Fibroblast of skin of abdomen (primary cell): ENCODE results near the gene PLSCR3.

ENCODE experiments used
- DNase-seq: peaks from one replicate; pipeline ENCODE4 v3.0.0-alpha.2; 2013

The PLSCR3 gene

GRCh38 chr17:7426203-7426863 is 32.0 kb upstream of the PLSCR3 start:
- DNase-seq, result no peak

GRCh38 chr17:7425756-7426155 is 31.4 kb upstream of the PLSCR3 start:
- DNase-seq, result no peak

GRCh38 chr17:7425316-7425715 is 31.0 kb upstream of the PLSCR3 start, which contains the start of gene SPEM2:
Gene SPEM2 (plus strand): TSS chr17:7425616. CDS start chr17:7425689, 73 bp downstream.
- no peak for DNase-seq

GRCh38 chr17:7423679-7424078 is 29.4 kb upstream of the PLSCR3 start:
- no peak for DNase-seq

GRCh38 chr17:7421186-7421585 is 26.9 kb upstream of the PLSCR3 start:
- no peak for DNase-seq

GRCh38 chr17:7419819-7420610 is 25.7 kb upstream of the PLSCR3 start, which contains the start of gene SPEM1:
Gene SPEM1 (plus strand): TSS chr17:7420324. CDS start chr17:7420385, 61 bp downstream.
- DNase-seq, result no peak

- no peak for DNase-seq
Observed at GRCh38 chr17:7418472-7419152, 24.3 kb upstream of the PLSCR3 start.

- DNase-seq, result no peak
Observed at GRCh38 chr17:7417056-7417655, 22.8 kb upstream of the PLSCR3 start.

- DNase-seq, result no peak
Observed at GRCh38 chr17:7416323-7416722, 22.0 kb upstream of the PLSCR3 start.

GRCh38 chr17:7415784-7416183 is 21.5 kb upstream of the PLSCR3 start:
- no peak for DNase-seq

GRCh38 chr17:7414837-7415236 is 20.5 kb upstream of the PLSCR3 start:
- no peak for DNase-seq

- peak; percentile 41 for DNase-seq
Observed at GRCh38 chr17:7413346-7413985, 19.1 kb upstream of the PLSCR3 start.

GRCh38 chr17:7411427-7411750 is 17.1 kb upstream of the PLSCR3 start:
- no peak for DNase-seq

- DNase-seq, result no peak
Observed at GRCh38 chr17:7410634-7411426, 16.5 kb upstream of the PLSCR3 start.

GRCh38 chr17:7409716-7410115 is 15.4 kb upstream of the PLSCR3 start:
- no peak for DNase-seq

GRCh38 chr17:7408863-7409262 is 14.5 kb upstream of the PLSCR3 start:
- no peak for DNase-seq

GRCh38 chr17:7408252-7408727 is 14.0 kb upstream of the PLSCR3 start:
- no peak for DNase-seq

- no peak for DNase-seq
Observed at GRCh38 chr17:7407485-7408251, 13.3 kb upstream of the PLSCR3 start, which contains the start of gene NLGN2. Gene NLGN2 (plus strand): TSS chr17:7407845. CDS start chr17:7408256, 411 bp downstream.

- no peak for DNase-seq
Observed at GRCh38 chr17:7407082-7407481, 12.8 kb upstream of the PLSCR3 start.

GRCh38 chr17:7406235-7406825 is 12.0 kb upstream of the PLSCR3 start:
- DNase-seq, result no peak
